Activated B cell treated with CpG ODN at 0.5 μM for 24 hours (primary cell): ENCODE results near the gene AMBRA1. TPM values are rescaled to one million over a fixed set of nuclear protein-coding genes. Genes with fewer than 3 reads are reported as not detected.
A peak's percentile ranks its signal among the peaks of the same experiment; 100 is the strongest.

Source experiments
- ATAC-seq: fragments of 200-7000 bp; cut with Tn5 transposase; one replicate; pipeline ENCODE4 v1.10.0; 2021; ENCODE audit warnings: low read depth, mild to moderate bottlenecking, moderate library complexity
- CTCF ChIA-PET: fragments of 350-600 bp; sonication (Branson Sonifier 250); formaldehyde crosslinking; loops from one replicate; lab custom pipeline; 2021; ENCODE audit warnings: antibody characterized with exemption; lab: Charles Lee
- POLR2A ChIA-PET: fragments of 350-600 bp; sonication (Branson Sonifier 250); formaldehyde crosslinking; loops from one replicate; lab custom pipeline; 2021; ENCODE audit warnings: antibody characterized with exemption; lab: Charles Lee
- DNase-seq: peaks from one replicate; pipeline ENCODE4 v3.0.0; 2022
- H3K27ac Mint-ChIP-seq: one replicate; pipeline ENCODE4 v1.8.0; 2020; ENCODE audit warnings: mixed read lengths
- H3K27me3 Mint-ChIP-seq: one replicate; pipeline ENCODE4 v1.8.0; 2021; ENCODE audit warnings: mixed read lengths
- H3K36me3 Mint-ChIP-seq: one replicate; pipeline ENCODE4 v1.8.0; 2021; ENCODE audit warnings: low read depth, mixed read lengths
- H3K4me1 Mint-ChIP-seq: one replicate; pipeline ENCODE4 v1.8.0; 2021; ENCODE audit warnings: mixed read lengths
- H3K4me3 Mint-ChIP-seq: one replicate; pipeline ENCODE4 v1.8.0; 2020; ENCODE audit warnings: mild to moderate bottlenecking, mixed read lengths
- H3K9me3 Mint-ChIP-seq: one replicate; pipeline ENCODE4 v1.8.0; 2020; ENCODE audit warnings: mixed read lengths
- intact Hi-C: fragments of 100-400 bp; cut with micrococcal nuclease; formaldehyde crosslinking; loops from one replicate; pipeline ENCODE4 v1.15.1; 2024
- total RNA-seq: library from RNA; stranded (reverse); gene quantifications from 2 replicates; pipeline ENCODE4 v1.2.3, GENCODE V29; 2022
- TF ChIP-seq, protein P1 (sequence below): fragments of 200-600 bp; IDR thresholded peaks from one replicate; pipeline ENCODE4 v1.8.0; 2022; ENCODE audit warnings: antibody characterized with exemption, mild to moderate bottlenecking

Gene AMBRA1
- total RNA-seq, 1 donor from 2014 or later, result 39.1 TPM

- TF ChIP-seq, protein P1, sequence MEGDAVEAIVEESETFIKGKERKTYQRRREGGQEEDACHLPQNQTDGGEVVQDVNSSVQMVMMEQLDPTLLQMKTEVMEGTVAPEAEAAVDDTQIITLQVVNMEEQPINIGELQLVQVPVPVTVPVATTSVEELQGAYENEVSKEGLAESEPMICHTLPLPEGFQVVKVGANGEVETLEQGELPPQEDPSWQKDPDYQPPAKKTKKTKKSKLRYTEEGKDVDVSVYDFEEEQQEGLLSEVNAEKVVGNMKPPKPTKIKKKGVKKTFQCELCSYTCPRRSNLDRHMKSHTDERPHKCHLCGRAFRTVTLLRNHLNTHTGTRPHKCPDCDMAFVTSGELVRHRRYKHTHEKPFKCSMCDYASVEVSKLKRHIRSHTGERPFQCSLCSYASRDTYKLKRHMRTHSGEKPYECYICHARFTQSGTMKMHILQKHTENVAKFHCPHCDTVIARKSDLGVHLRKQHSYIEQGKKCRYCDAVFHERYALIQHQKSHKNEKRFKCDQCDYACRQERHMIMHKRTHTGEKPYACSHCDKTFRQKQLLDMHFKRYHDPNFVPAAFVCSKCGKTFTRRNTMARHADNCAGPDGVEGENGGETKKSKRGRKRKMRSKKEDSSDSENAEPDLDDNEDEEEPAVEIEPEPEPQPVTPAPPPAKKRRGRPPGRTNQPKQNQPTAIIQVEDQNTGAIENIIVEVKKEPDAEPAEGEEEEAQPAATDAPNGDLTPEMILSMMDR, result no peak
- no peaks in the 10 kb centered on the region for H3K27me3 Mint-ChIP-seq
- no peak overlapping the region for H3K27ac Mint-ChIP-seq
- H3K36me3 Mint-ChIP-seq, result no peaks in the 10 kb centered on the region
- CTCF ChIA-PET, result no interaction called here
- ATAC-seq, result no peak
- intact Hi-C loops, result no loop called here
- H3K4me1 Mint-ChIP-seq, result no peaks in the 10 kb centered on the region
- H3K4me3 Mint-ChIP-seq, result no peak overlapping the region
- POLR2A ChIA-PET, result interaction anchor here (0.7 to 1.2 kb wide), 2 partner anchors 8 to 23 kb away, joined by 3 to 4 read pairs; partner anchors contain the start of gene ATG13
- DNase-seq, result no peak
- H3K9me3 Mint-ChIP-seq, result peaks cover 4% of the 10 kb centered on the region
Observed at GRCh38 chr11:46609386-46609785, 15.6 kb upstream of the AMBRA1 start.

- CTCF ChIA-PET, result no interaction called here
- DNase-seq (no peak), ATAC-seq (no peak)
- TF ChIP-seq, protein P1, result no peak
- POLR2A ChIA-PET, result interaction anchor here (0.5 to 1.8 kb wide), 4 partner anchors 9 to 1376 kb away, joined by 3 to 13 read pairs (median 4); partner anchors contain the start of gene AMBRA1
- Mint-ChIP-seq H3K4me1 (peaks cover 11% of the 10 kb centered on the region), H3K27me3 (no peaks in the 10 kb centered on the region), H3K4me3 (no peak overlapping the region), H3K9me3 (peaks cover 10% of the 10 kb centered on the region), H3K27ac (no peak overlapping the region), H3K36me3 (peaks cover 6% of the 10 kb centered on the region)
- intact Hi-C loops, result no loop called here
Observed at GRCh38 chr11:46607516-46607915, 13.7 kb upstream of the AMBRA1 start.

GRCh38 chr11:46604796-46605195 lies 11.0 kb upstream of the AMBRA1 start:
- CTCF ChIA-PET, result no interaction called here
- Mint-ChIP-seq H3K4me3 (no peak overlapping the region), H3K9me3 (peaks cover 10% of the 10 kb centered on the region), H3K4me1 (peaks cover 11% of the 10 kb centered on the region), H3K27me3 (no peaks in the 10 kb centered on the region), H3K27ac (no peak overlapping the region), H3K36me3 (peaks cover 8% of the 10 kb centered on the region)
- ATAC-seq, result no peak
- no peak for DNase-seq
- intact Hi-C loops, result no loop called here
- TF ChIP-seq, protein P1, result no peak
- POLR2A ChIA-PET, result no interaction called here

DNA sequence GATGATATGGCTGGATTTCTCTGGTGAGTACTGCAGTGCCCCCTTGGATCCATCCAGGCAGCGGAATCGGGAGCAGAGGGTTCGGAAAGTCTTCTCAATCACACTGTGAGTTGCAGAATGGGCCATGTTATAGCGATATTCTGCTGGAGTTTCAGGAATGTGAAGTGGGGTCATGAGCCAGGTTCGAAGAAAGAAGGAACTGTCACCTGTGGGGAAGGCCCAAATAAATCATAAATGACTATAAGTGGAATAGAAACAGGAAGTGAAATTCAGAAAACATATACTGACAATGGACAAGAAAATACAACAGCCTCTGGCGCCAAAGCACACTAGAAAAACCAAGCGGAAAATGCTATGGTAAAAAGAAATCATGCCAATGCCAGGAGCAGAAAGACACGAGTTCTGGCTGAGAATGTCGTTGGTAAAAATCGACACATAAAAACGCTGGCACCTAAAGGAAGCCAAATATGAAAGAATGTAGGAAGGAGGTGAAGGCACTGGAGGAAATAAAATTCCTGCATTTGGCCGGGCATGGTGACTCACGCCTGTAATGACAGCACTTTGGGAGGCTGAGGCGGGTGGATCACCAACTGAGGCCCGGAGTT lies 10.0 kb upstream of the AMBRA1 start:
- Mint-ChIP-seq H3K27ac (peak overlapping the region; percentile 62), H3K4me1 (peaks cover 11% of the 10 kb centered on the region)
- intact Hi-C loops, result loop anchor here (1.0 to 2.0 kb wide), 2 partner anchors 10 to 13 kb away; partner anchors contain the start of genes AMBRA1, ATG13 and HARBI1

GRCh38 chr11:46601129-46601528 lies 7.3 kb upstream of the AMBRA1 start:
- ChIA-PET POLR2A (no interaction called here), CTCF (interaction anchor here (1.1 kb wide), 1 partner anchor 17 kb away, joined by 6 read pairs; no protein-coding TSS in a partner anchor)
- DNase-seq, result no peak
- intact Hi-C loops, result no loop called here
- TF ChIP-seq, protein P1, result no peak
- Mint-ChIP-seq H3K36me3 (peaks cover 8% of the 10 kb centered on the region), H3K27ac (no peak overlapping the region), H3K9me3 (peaks cover 10% of the 10 kb centered on the region), H3K4me3 (no peak overlapping the region), H3K27me3 (no peaks in the 10 kb centered on the region), H3K4me1 (peaks cover 11% of the 10 kb centered on the region)
- ATAC-seq, result no peak

More for the DNA sequence above, 10.0 kb upstream of the AMBRA1 start:
- DNase-seq (no peak), ATAC-seq (peak; percentile 28)
- CTCF ChIA-PET, result interaction anchor here (1.1 kb wide), 1 partner anchor 15 kb away, joined by 6 read pairs; no protein-coding TSS in a partner anchor
- H3K36me3 Mint-ChIP-seq, result peaks cover 8% of the 10 kb centered on the region
- H3K9me3 Mint-ChIP-seq, result peaks cover 10% of the 10 kb centered on the region
- POLR2A ChIA-PET, result interaction anchor here (0.6 kb wide), 1 partner anchor 356 kb away, joined by 6 read pairs; no protein-coding TSS in a partner anchor
- no peaks in the 10 kb centered on the region for H3K27me3 Mint-ChIP-seq
- no peak overlapping the region for H3K4me3 Mint-ChIP-seq
- TF ChIP-seq, protein P1, result no peak
